Prostate gland (tissue), 2 donors: Measurements from ENCODE around the gene BMP8B. TPM values are rescaled to one million over a fixed set of nuclear protein-coding genes. Genes with fewer than 3 reads are reported as not detected.

Source experiments
- DNase-seq: peaks from one replicate; pipeline ENCODE4 v3.0.0-alpha.2; 2019; ENCODE audit warnings: low spot score
- H3K27ac ChIP-seq, 2 donors: fragments of 200-600 bp; sonication (generic); 2 replicates each; pipeline ENCODE4 v1.5.1; 2017 to 2019
- H3K27me3 ChIP-seq: fragments of 200-600 bp; sonication (generic); replicated peaks from 2 replicates; pipeline ENCODE4 v1.5.1; 2019; ENCODE audit not compliant: insufficient read depth
- H3K36me3 ChIP-seq, 2 donors: fragments of 200-600 bp; sonication (generic); 1 replicate in 1 of 2; 2 replicates in 1 of 2; pipeline versions ENCODE4 v1.5.1 to v1.8.1; 2017 to 2019
- H3K4me1 ChIP-seq: fragments of 200-600 bp; sonication (generic); replicated peaks from 2 replicates; pipeline ENCODE4 v1.5.1; 2019
- H3K4me3 ChIP-seq, 2 donors: fragments of 200-600 bp; sonication (generic); 2 replicates each; pipeline ENCODE4 v1.5.1; 2017 to 2019
- H3K9me3 ChIP-seq: fragments of 200-600 bp; sonication (generic); 2 replicates; pipeline ENCODE4 v1.5.1; 2017
- CTCF ChIP-seq, 4 experiments: fragments of 200-600 bp in 2 of 4; fragments of 450-650 bp in 2 of 4; sonication (generic) in 2 of 4; IDR thresholded peaks; 1 replicate in 3 of 4; 2 replicates in 1 of 4; pipeline ENCODE4 v1.5.1; 2016 to 2019; ENCODE audit warnings: antibody characterized with exemption in 4 of 4, mild to moderate bottlenecking in 2 of 4, moderate library complexity in 2 of 4
- POLR2A ChIP-seq: fragments of 450-650 bp; IDR thresholded peaks from one replicate; pipeline ENCODE4 v1.6.1; 2016; ENCODE audit warnings: antibody characterized with exemption, mild to moderate bottlenecking
- POLR2AphosphoS5 ChIP-seq: sonication (generic); formaldehyde crosslinking; IDR thresholded peaks from one replicate; pipeline ENCODE4 v1.6.1; 2017; ENCODE audit warnings: antibody characterized with exemption
- WGBS: methylation state at CpG from one replicate; pipeline ENCODE4 v1.1.5; 2018; 5-methylcytosine and 5-hydroxymethylcytosine counted together
- intact Hi-C: fragments of 100-400 bp; cut with DNase I; formaldehyde crosslinking; loops from one replicate; pipeline ENCODE4 v1.14.2; 2022
- total RNA-seq, 2 donors: library from RNA; depleted of rRNA; stranded (reverse); fragments of >200 nt; gene quantifications; one replicate each; pipeline ENCODE4 v1.1.0, GENCODE V29; 2016

The BMP8B gene
- total RNA-seq, 2 donors from 2014 or later: 0.77 to 4.7 TPM

GRCh38 chr1:39752703-39753102 is 36.0 kb downstream of the BMP8B start:
- no peaks in the 10 kb centered on the region for H3K27me3 ChIP-seq
- DNase-seq: no peak
- intact Hi-C loops: no loop called here
- no peaks in the 10 kb centered on the region for H3K4me1 ChIP-seq
- TF ChIP-seq POLR2A (no peak), POLR2AphosphoS5 (no peak)
- H3K4me3 ChIP-seq: no peak overlapping the region
- no peak overlapping the region for H3K27ac ChIP-seq
- WGBS: 90% methylated on average over 6 of the region's 6 CpGs
- peaks cover 6 to 8% of the 10 kb centered on the region in 2 donors for H3K36me3 ChIP-seq
- no peaks in the 10 kb centered on the region for H3K9me3 ChIP-seq

GRCh38 chr1:39751595-39751994 is 37.1 kb downstream of the BMP8B start:
- H3K27me3 ChIP-seq: no peaks in the 10 kb centered on the region
- TF ChIP-seq CTCF (IDR thresholded peaks at IDR 0.05) (no peak), POLR2A (no peak), POLR2AphosphoS5 (no peak)
- H3K4me1 ChIP-seq: no peaks in the 10 kb centered on the region
- no peak for DNase-seq
- H3K9me3 ChIP-seq: no peaks in the 10 kb centered on the region
- intact Hi-C loops: no loop called here
- H3K27ac ChIP-seq: no peak overlapping the region
- H3K4me3 ChIP-seq: no peak overlapping the region
- H3K36me3 ChIP-seq: peaks cover 3 to 8% of the 10 kb centered on the region in 2 donors
- WGBS: 97% methylated on average over 7 of the region's 7 CpGs

- no peaks in the 10 kb centered on the region for H3K9me3 ChIP-seq
- no peak for DNase-seq
- no peaks in the 10 kb centered on the region for H3K4me1 ChIP-seq
- H3K27ac ChIP-seq: no peak overlapping the region
- intact Hi-C loops: no loop called here
- TF ChIP-seq CTCF (IDR thresholded peaks at IDR 0.05) (no peak), POLR2A (no peak), POLR2AphosphoS5 (no peak)
- no peaks in the 10 kb centered on the region for H3K27me3 ChIP-seq
- no peak overlapping the region for H3K4me3 ChIP-seq
- WGBS: 94% methylated on average over 16 of the region's 16 CpGs
- H3K36me3 ChIP-seq: peaks cover 4 to 12% of the 10 kb centered on the region in 2 donors
Measured at GRCh38 chr1:39745016-39745670, 43.5 kb downstream of the BMP8B start.

- WGBS: under 1% methylated on average over 47 of the region's 52 CpGs
- Histone ChIP-seq H3K9me3 (no peaks in the 10 kb centered on the region), H3K27me3 (no peaks in the 10 kb centered on the region), H3K4me3 (peak within 1 kb of the TSS; percentile 61 to 72), H3K27ac (peak within 1 kb of the TSS; percentile 62 to 65), H3K4me1 (peaks cover 3% of the 10 kb centered on the region), H3K36me3 (peaks cover 0 to 8% of the 10 kb centered on the region in 2 donors)
- peak; percentile 93 for DNase-seq
- intact Hi-C loops: no loop called here
- TF ChIP-seq POLR2AphosphoS5 (peak; percentile 75), POLR2A (peak; percentile 32), CTCF (IDR thresholded peaks at IDR 0.05) (no peak)
Measured at GRCh38 chr1:39738622-39739366, 49.9 kb downstream of the BMP8B start, which contains the start of gene PPIE. Gene PPIE (plus strand): TSS chr1:39738882. CDS start chr1:39738901, 19 bp downstream.

GRCh38 chr1:39737546-39738169 is 51.0 kb downstream of the BMP8B start:
- Histone ChIP-seq H3K27me3 (no peaks in the 10 kb centered on the region), H3K36me3 (no peaks in the 10 kb centered on the region), H3K4me3 (no peak overlapping the region), H3K4me1 (peaks cover 3% of the 10 kb centered on the region), H3K27ac (no peak overlapping the region), H3K9me3 (no peaks in the 10 kb centered on the region)
- WGBS: 72% methylated on average over 9 of the region's 9 CpGs
- intact Hi-C loops: no loop called here
- no peak for DNase-seq
- TF ChIP-seq CTCF (IDR thresholded peaks at IDR 0.05): no peak
- TF ChIP-seq POLR2AphosphoS5: no peak
- no peak for TF ChIP-seq POLR2A
